ENCODE data around the gene PPP1R12B. TPM values are rescaled to one million over a fixed set of nuclear protein-coding genes. Genes with fewer than 3 reads are reported as not detected.
"Not testable (repeated sequence)": the region's sequence is repeated elsewhere in the genome, so short reads cannot be mapped to it uniquely, and the experiment has no call there.

The PPP1R12B gene
- polyA plus RNA-seq, 1 donor (not counting 4 experiments of a cell fraction or from before 2014, with no cell fraction given) = 6.9 TPM

DNA sequence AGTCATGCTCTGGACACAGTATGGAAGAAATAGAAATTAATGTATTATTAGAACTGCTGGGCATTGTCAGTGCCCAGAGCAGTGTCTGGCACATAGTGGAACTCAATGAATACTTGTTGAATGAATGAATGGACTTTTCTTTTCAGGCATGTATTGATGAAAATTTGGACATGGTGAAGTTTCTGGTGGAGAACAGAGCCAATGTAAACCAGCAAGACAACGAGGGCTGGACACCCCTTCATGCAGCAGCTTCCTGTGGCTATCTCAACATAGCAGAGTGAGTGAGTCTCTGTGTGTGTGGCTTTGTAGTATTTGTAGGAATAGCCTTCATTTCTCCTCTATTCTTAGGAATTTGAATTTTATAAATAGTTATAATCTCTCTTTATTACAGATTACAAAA, 68.1 kb downstream of the PPP1R12B start:
- no peaks in the 10 kb centered on the region for H3K36me3 ChIP-seq (ENCODE audit: control insufficient read depth in 2 of 2, extremely low read depth in 1 of 2, insufficient read depth in 2 of 2, low read length in 2 of 2)
- H3K4me2 ChIP-seq (ENCODE audit: control insufficient read depth, extremely low read depth, insufficient read depth, low read depth, low read length) = no peak overlapping the region
- H3K9me3 ChIP-seq (ENCODE audit: control insufficient read depth, low read depth, low read length) = no peaks in the 10 kb centered on the region
- H3K27me3 ChIP-seq (ENCODE audit: control insufficient read depth, extremely low read depth, insufficient read depth, low read length) = no peaks in the 10 kb centered on the region
- no peaks in the 10 kb centered on the region for H3K79me2 ChIP-seq (ENCODE audit: control insufficient read depth, insufficient read depth, low read length)
- no peaks in the 10 kb centered on the region for H4K20me1 ChIP-seq (ENCODE audit: control insufficient read depth, extremely low read depth, insufficient read depth, low read length)
- H3K9ac ChIP-seq (ENCODE audit: control insufficient read depth, extremely low read depth, insufficient read depth, low read length) = no peak overlapping the region
- no peaks in the 10 kb centered on the region for H3K9me1 ChIP-seq (ENCODE audit: control insufficient read depth, extremely low read depth, insufficient read depth, low read length)
- no peak overlapping the region for H3K4me3 ChIP-seq (ENCODE audit: control insufficient read depth in 2 of 3, extremely low read depth in 1 of 3, insufficient read depth in 2 of 3, low read depth in 1 of 3, low read length in 3 of 3)
- no peak overlapping the region for H2AFZ ChIP-seq (ENCODE audit: control insufficient read depth, low read length)
- no peak for TF ChIP-seq EZH2 (IDR thresholded peaks at IDR 0.05; ENCODE audit: low read length)
- TF ChIP-seq CTCF (optimal IDR thresholded peaks at IDR 0.05 in 1 of 3, IDR thresholded peaks at IDR 0.05 in 1 of 3, conservative IDR thresholded peaks at IDR 0.05 in 1 of 3; ENCODE audit: extremely low read depth in 1 of 3, insufficient read depth in 2 of 3, low read length in 3 of 3) = no peak
- H3K27ac ChIP-seq (ENCODE audit: control insufficient read depth, insufficient read depth, low read length) = no peak overlapping the region
- FAIRE-seq (no peak), DNase-seq (ENCODE audit: low read depth, low spot score) (no peak)
- dilution Hi-C loops (cut with MboI; ENCODE audit: extremely low pct_ligation_motif_present, low sequenced_read_pairs) = no loop called here
- peaks cover 7% of the 10 kb centered on the region for H3K4me1 ChIP-seq (ENCODE audit: control insufficient read depth, extremely low read depth, insufficient read depth, low read length)

- H3K9ac ChIP-seq (ENCODE audit: control insufficient read depth, extremely low read depth, insufficient read depth, low read length); H4K20me1 ChIP-seq (ENCODE audit: control insufficient read depth, extremely low read depth, insufficient read depth, low read length); H3K36me3 ChIP-seq (ENCODE audit: control insufficient read depth in 2 of 2, extremely low read depth in 1 of 2, insufficient read depth in 2 of 2, low read length in 2 of 2); H3K4me2 ChIP-seq (ENCODE audit: control insufficient read depth, extremely low read depth, insufficient read depth, low read depth, low read length); H3K9me3 ChIP-seq (ENCODE audit: control insufficient read depth, low read depth, low read length); FAIRE-seq; H3K27me3 ChIP-seq (ENCODE audit: control insufficient read depth, extremely low read depth, insufficient read depth, low read length); H3K9me1 ChIP-seq (ENCODE audit: control insufficient read depth, extremely low read depth, insufficient read depth, low read length); H3K27ac ChIP-seq (ENCODE audit: control insufficient read depth, insufficient read depth, low read length); H3K79me2 ChIP-seq (ENCODE audit: control insufficient read depth, insufficient read depth, low read length); H2AFZ ChIP-seq (ENCODE audit: control insufficient read depth, low read length); H3K4me3 ChIP-seq (ENCODE audit: control insufficient read depth in 2 of 3, extremely low read depth in 1 of 3, insufficient read depth in 2 of 3, low read depth in 1 of 3, low read length in 3 of 3); dilution Hi-C loops (cut with MboI; ENCODE audit: extremely low pct_ligation_motif_present, low sequenced_read_pairs); H3K4me1 ChIP-seq (ENCODE audit: control insufficient read depth, extremely low read depth, insufficient read depth, low read length): not testable (repeated sequence)
- DNase-seq (ENCODE audit: low read depth, low spot score) = peak; percentile 5
Observed at GRCh38 chr1:202417141-202417540, 68.6 kb downstream of the PPP1R12B start.

DNA sequence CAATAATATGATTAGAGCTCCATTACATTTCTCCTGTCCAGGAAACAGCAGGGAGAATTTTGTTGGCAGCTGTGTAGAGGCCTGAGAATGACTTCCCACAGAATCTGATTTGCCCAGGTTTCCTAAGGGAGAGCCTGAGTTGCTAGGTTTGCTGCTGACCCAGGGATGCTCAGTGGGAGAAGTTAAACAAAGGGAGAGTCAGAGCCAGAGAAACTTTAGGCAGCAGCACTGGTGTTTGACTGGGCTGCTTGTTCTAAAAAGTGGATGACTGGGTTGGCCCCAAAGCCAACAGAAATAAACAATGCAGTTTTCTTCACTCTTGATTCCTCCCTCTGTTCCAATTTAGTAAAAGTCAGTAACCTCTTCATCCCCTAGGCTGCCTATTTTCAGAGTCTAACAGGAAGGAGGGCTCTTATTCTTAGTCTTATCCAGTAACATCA, 69.3 kb downstream of the PPP1R12B start:
- H3K9me1 ChIP-seq (ENCODE audit: control insufficient read depth, extremely low read depth, insufficient read depth, low read length); H3K9ac ChIP-seq (ENCODE audit: control insufficient read depth, extremely low read depth, insufficient read depth, low read length); H2AFZ ChIP-seq (ENCODE audit: control insufficient read depth, low read length); H3K9me3 ChIP-seq (ENCODE audit: control insufficient read depth, low read depth, low read length); H3K27ac ChIP-seq (ENCODE audit: control insufficient read depth, insufficient read depth, low read length); H3K4me1 ChIP-seq (ENCODE audit: control insufficient read depth, extremely low read depth, insufficient read depth, low read length); dilution Hi-C loops (cut with MboI; ENCODE audit: extremely low pct_ligation_motif_present, low sequenced_read_pairs); H3K4me3 ChIP-seq (ENCODE audit: control insufficient read depth in 2 of 3, extremely low read depth in 1 of 3, insufficient read depth in 2 of 3, low read depth in 1 of 3, low read length in 3 of 3); H4K20me1 ChIP-seq (ENCODE audit: control insufficient read depth, extremely low read depth, insufficient read depth, low read length); H3K27me3 ChIP-seq (ENCODE audit: control insufficient read depth, extremely low read depth, insufficient read depth, low read length); H3K79me2 ChIP-seq (ENCODE audit: control insufficient read depth, insufficient read depth, low read length); H3K4me2 ChIP-seq (ENCODE audit: control insufficient read depth, extremely low read depth, insufficient read depth, low read depth, low read length); H3K36me3 ChIP-seq (ENCODE audit: control insufficient read depth in 2 of 2, extremely low read depth in 1 of 2, insufficient read depth in 2 of 2, low read length in 2 of 2); DNase-seq (ENCODE audit: low read depth, low spot score): not testable (repeated sequence)
- FAIRE-seq = peak; percentile 73

GRCh38 chr1:202419731-202420130, 71.2 kb downstream of the PPP1R12B start:
- H3K9me3 ChIP-seq (ENCODE audit: control insufficient read depth, low read depth, low read length); H2AFZ ChIP-seq (ENCODE audit: control insufficient read depth, low read length); dilution Hi-C loops (cut with MboI; ENCODE audit: extremely low pct_ligation_motif_present, low sequenced_read_pairs); H3K36me3 ChIP-seq (ENCODE audit: control insufficient read depth in 2 of 2, extremely low read depth in 1 of 2, insufficient read depth in 2 of 2, low read length in 2 of 2); H3K4me3 ChIP-seq (ENCODE audit: control insufficient read depth in 2 of 3, extremely low read depth in 1 of 3, insufficient read depth in 2 of 3, low read depth in 1 of 3, low read length in 3 of 3); FAIRE-seq; H3K4me1 ChIP-seq (ENCODE audit: control insufficient read depth, extremely low read depth, insufficient read depth, low read length); DNase-seq (ENCODE audit: low read depth, low spot score); H3K79me2 ChIP-seq (ENCODE audit: control insufficient read depth, insufficient read depth, low read length); H3K9ac ChIP-seq (ENCODE audit: control insufficient read depth, extremely low read depth, insufficient read depth, low read length); H3K27me3 ChIP-seq (ENCODE audit: control insufficient read depth, extremely low read depth, insufficient read depth, low read length); H3K27ac ChIP-seq (ENCODE audit: control insufficient read depth, insufficient read depth, low read length); H3K9me1 ChIP-seq (ENCODE audit: control insufficient read depth, extremely low read depth, insufficient read depth, low read length); H3K4me2 ChIP-seq (ENCODE audit: control insufficient read depth, extremely low read depth, insufficient read depth, low read depth, low read length); H4K20me1 ChIP-seq (ENCODE audit: control insufficient read depth, extremely low read depth, insufficient read depth, low read length): not testable (repeated sequence)

Measured in keratinocyte (primary cell).